Pulmonary artery endothelial cell (primary cell): ENCODE data around the gene METTL4. TPM values are rescaled to one million over a fixed set of nuclear protein-coding genes. Genes with fewer than 3 reads are reported as not detected.
"Not testable (repeated sequence)": the region's sequence is repeated elsewhere in the genome, so short reads cannot be mapped to it uniquely, and the experiment has no call there.

Experiments used
- DNase-seq: peaks from one replicate; pipeline ENCODE4 v3.0.0-alpha.2; 2011; ENCODE audit warnings: low read depth, low spot score
- total RNA-seq: library from RNA; depleted of rRNA; stranded (reverse); fragments of >200 nt; gene quantifications from 2 replicates; pipeline ENCODE4 v1.2.3, GENCODE V29; 2014

The METTL4 gene
- total RNA-seq, 1 donor from 2014 or later = 7.9 TPM

- DNase-seq = no peak
These were observed 3.2 kb downstream of the METTL4 start for GRCh38 chr18:2568129-2568528.

- no peak for DNase-seq
These were observed 6.9 kb downstream of the METTL4 start for GRCh38 chr18:2564373-2564772.

GRCh38 chr18:2559249-2559648 lies 12.1 kb downstream of the METTL4 start:
- DNase-seq = no peak

- DNase-seq = no peak
These were observed 13.8 kb downstream of the METTL4 start for GRCh38 chr18:2557536-2557935.

GRCh38 chr18:2555895-2556294 lies 15.4 kb downstream of the METTL4 start:
- no peak for DNase-seq

GRCh38 chr18:2554696-2555095 lies 16.6 kb downstream of the METTL4 start:
- DNase-seq = no peak

GRCh38 chr18:2551425-2551824 lies 19.9 kb downstream of the METTL4 start:
- DNase-seq = no peak

GRCh38 chr18:2549462-2549861 lies 21.8 kb downstream of the METTL4 start:
- DNase-seq = no peak

- no peak for DNase-seq
These were observed 23.7 kb downstream of the METTL4 start for GRCh38 chr18:2547477-2548087.

GRCh38 chr18:2545155-2545554 lies 26.1 kb downstream of the METTL4 start:
- DNase-seq = no peak

- DNase-seq = not testable (repeated sequence)
These were observed 29.3 kb downstream of the METTL4 start for GRCh38 chr18:2541925-2542563.

- no peak for DNase-seq
These were observed 30.7 kb downstream of the METTL4 start for GRCh38 chr18:2540575-2540974.

- DNase-seq = no peak
These were observed 32.5 kb downstream of the METTL4 start for GRCh38 chr18:2538844-2539243.

- DNase-seq = no peak
These were observed 33.1 kb downstream of the METTL4 start for GRCh38 chr18:2538236-2538635.

- no peak for DNase-seq
These were observed 34.0 kb downstream of the METTL4 start for GRCh38 chr18:2537296-2537695.

GRCh38 chr18:2536493-2536892 lies 34.8 kb downstream of the METTL4 start:
- DNase-seq = no peak

GRCh38 chr18:2536063-2536462 lies 35.2 kb downstream of the METTL4 start:
- DNase-seq = no peak

- DNase-seq = no peak
These were observed 35.8 kb downstream of the METTL4 start for GRCh38 chr18:2535419-2535910.

GRCh38 chr18:2534906-2535305 lies 36.4 kb downstream of the METTL4 start:
- DNase-seq = no peak

GRCh38 chr18:2532797-2533196 lies 38.5 kb downstream of the METTL4 start:
- no peak for DNase-seq

- DNase-seq = no peak
These were observed 39.6 kb downstream of the METTL4 start for GRCh38 chr18:2531751-2532150.

- DNase-seq = no peak
These were observed 42.2 kb downstream of the METTL4 start for GRCh38 chr18:2529154-2529553.

GRCh38 chr18:2526329-2526728 lies 45.0 kb downstream of the METTL4 start:
- no peak for DNase-seq
